Measurements from ENCODE around the gene ATP2B2.

ATP2B2 gene

GRCh38 chr3:10344147-10344943, 161.0 kb downstream of the ATP2B2 start:
- no peaks in the 10 kb centered on the region for H3K27me3 ChIP-seq (ENCODE audit: insufficient read depth, poor library complexity, severe bottlenecking)
- ATAC-seq (ENCODE audit: low read depth): peak; percentile 33; the same call in 1 of the 3 replicates
- H3K4me3 ChIP-seq (ENCODE audit: severe bottlenecking): no peak overlapping the region
- H3K27ac ChIP-seq (ENCODE audit: poor library complexity, severe bottlenecking): no peak overlapping the region
- DNase-seq (ENCODE audit: low spot score): no peak
- peak; percentile 93 for TF ChIP-seq CTCF (IDR thresholded peaks at IDR 0.05; ENCODE audit: poor library complexity, severe bottlenecking)
- no peaks in the 10 kb centered on the region for H3K4me1 ChIP-seq (ENCODE audit: insufficient read depth, poor library complexity, severe bottlenecking)
- no peaks in the 10 kb centered on the region for H3K9me3 ChIP-seq (ENCODE audit: severe bottlenecking)
- H3K36me3 ChIP-seq (ENCODE audit: low read depth): no peaks in the 10 kb centered on the region

GRCh38 chr3:10343526-10343925, 161.9 kb downstream of the ATP2B2 start:
- H3K36me3 ChIP-seq (ENCODE audit: low read depth): no peaks in the 10 kb centered on the region
- DNase-seq (ENCODE audit: low spot score) (no peak), ATAC-seq (ENCODE audit: low read depth) (no peak)
- H3K4me1 ChIP-seq (ENCODE audit: insufficient read depth, poor library complexity, severe bottlenecking): no peaks in the 10 kb centered on the region
- no peaks in the 10 kb centered on the region for H3K27me3 ChIP-seq (ENCODE audit: insufficient read depth, poor library complexity, severe bottlenecking)
- no peak for TF ChIP-seq CTCF (IDR thresholded peaks at IDR 0.05; ENCODE audit: poor library complexity, severe bottlenecking)
- no peaks in the 10 kb centered on the region for H3K9me3 ChIP-seq (ENCODE audit: severe bottlenecking)
- H3K4me3 ChIP-seq (ENCODE audit: severe bottlenecking): no peak overlapping the region
- H3K27ac ChIP-seq (ENCODE audit: poor library complexity, severe bottlenecking): no peak overlapping the region

DNA sequence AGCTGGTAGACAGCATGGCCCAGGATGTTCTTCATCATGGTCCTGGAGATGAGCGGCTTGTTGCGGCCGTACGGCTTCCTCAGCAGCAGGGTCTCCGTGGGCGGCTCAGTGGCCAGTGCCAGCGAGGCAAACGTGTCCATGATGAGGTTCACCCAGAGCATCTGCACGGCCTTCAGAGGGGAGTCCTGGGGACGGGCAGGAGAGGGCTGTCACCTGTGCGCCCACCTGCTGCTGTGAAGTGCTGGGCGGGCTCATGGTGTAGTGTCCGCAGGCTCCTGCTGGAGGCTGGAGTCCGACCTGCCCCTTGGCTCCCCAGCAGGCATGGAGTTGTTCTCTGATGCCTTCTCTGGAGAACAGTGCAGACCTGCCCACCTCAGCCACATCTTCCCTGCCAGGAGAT, 162.6 kb downstream of the ATP2B2 start:
- Histone ChIP-seq H3K27ac (ENCODE audit: poor library complexity, severe bottlenecking) (no peak overlapping the region), H3K4me3 (ENCODE audit: severe bottlenecking) (no peak overlapping the region), H3K27me3 (ENCODE audit: insufficient read depth, poor library complexity, severe bottlenecking) (no peaks in the 10 kb centered on the region), H3K9me3 (ENCODE audit: severe bottlenecking) (no peaks in the 10 kb centered on the region), H3K36me3 (ENCODE audit: low read depth) (no peaks in the 10 kb centered on the region), H3K4me1 (ENCODE audit: insufficient read depth, poor library complexity, severe bottlenecking) (no peaks in the 10 kb centered on the region)
- DNase-seq (ENCODE audit: low spot score): no peak
- TF ChIP-seq CTCF (IDR thresholded peaks at IDR 0.05; ENCODE audit: poor library complexity, severe bottlenecking): no peak
- ATAC-seq (ENCODE audit: low read depth): no peak

GRCh38 chr3:10341901-10342398, 163.4 kb downstream of the ATP2B2 start:
- no peaks in the 10 kb centered on the region for H3K9me3 ChIP-seq (ENCODE audit: severe bottlenecking)
- no peak for ATAC-seq (ENCODE audit: low read depth)
- H3K4me1 ChIP-seq (ENCODE audit: insufficient read depth, poor library complexity, severe bottlenecking): no peaks in the 10 kb centered on the region
- H3K27me3 ChIP-seq (ENCODE audit: insufficient read depth, poor library complexity, severe bottlenecking): no peaks in the 10 kb centered on the region
- no peak for DNase-seq (ENCODE audit: low spot score)
- no peaks in the 10 kb centered on the region for H3K36me3 ChIP-seq (ENCODE audit: low read depth)
- no peak for TF ChIP-seq CTCF (IDR thresholded peaks at IDR 0.05; ENCODE audit: poor library complexity, severe bottlenecking)
- H3K4me3 ChIP-seq (ENCODE audit: severe bottlenecking): no peak overlapping the region
- no peak overlapping the region for H3K27ac ChIP-seq (ENCODE audit: poor library complexity, severe bottlenecking)

DNA sequence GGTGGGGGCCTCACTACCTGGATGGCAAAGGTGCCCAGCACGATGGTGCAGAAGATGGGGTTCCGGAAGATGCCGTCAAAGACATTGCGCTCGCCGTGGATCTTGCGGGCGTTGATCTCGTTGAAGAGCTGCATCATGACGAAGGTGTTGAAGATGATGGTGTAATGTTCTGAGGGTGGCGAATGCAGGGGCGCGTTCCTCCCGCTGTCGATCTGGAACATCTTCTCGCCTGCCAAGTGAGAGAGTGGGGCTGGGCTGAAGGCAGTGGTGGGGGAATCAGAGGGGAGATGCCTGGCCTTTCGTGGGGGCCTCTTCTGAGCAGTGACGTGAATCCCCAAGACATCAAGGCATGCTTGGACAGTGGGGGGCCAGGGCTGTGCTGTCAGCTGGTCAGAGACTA, 164.9 kb downstream of the ATP2B2 start:
- Histone ChIP-seq H3K4me1 (ENCODE audit: insufficient read depth, poor library complexity, severe bottlenecking) (no peaks in the 10 kb centered on the region), H3K27ac (ENCODE audit: poor library complexity, severe bottlenecking) (no peak overlapping the region), H3K36me3 (ENCODE audit: low read depth) (no peaks in the 10 kb centered on the region), H3K27me3 (ENCODE audit: insufficient read depth, poor library complexity, severe bottlenecking) (no peaks in the 10 kb centered on the region), H3K9me3 (ENCODE audit: severe bottlenecking) (no peaks in the 10 kb centered on the region), H3K4me3 (ENCODE audit: severe bottlenecking) (no peak overlapping the region)
- ATAC-seq (ENCODE audit: low read depth) (no peak), DNase-seq (ENCODE audit: low spot score) (no peak)
- no peak for TF ChIP-seq CTCF (IDR thresholded peaks at IDR 0.05; ENCODE audit: poor library complexity, severe bottlenecking)

All from RWPE2 (cell line).